WTC11 (cell line): ENCODE data around the gene MUC2.

Experiments
- CTCF ChIP-seq: fragments of 200-600 bp; IDR thresholded peaks from 2 replicates; pipeline ENCODE4 v1.8.0; 2022; ENCODE audit warnings: antibody characterized with exemption
- MAX ChIP-seq: sonication (generic); formaldehyde crosslinking; IDR thresholded peaks from 2 replicates; pipeline ENCODE4 v1.8.0; 2022; ENCODE audit warnings: mild to moderate bottlenecking, missing genetic modification reagents

GRCh38 chr11:1041471-1041870 lies 33.2 kb upstream of the MUC2 start:
- TF ChIP-seq CTCF (no peak), MAX (no peak)
